ENCODE results near the gene THAP2.
A peak's percentile ranks its signal among the peaks of the same experiment; 100 is the strongest.

THAP2 gene

GRCh38 chr12:71663561-71664410, at the start of gene THAP2, which contains the start of gene ZFC3H1:
Gene THAP2 (plus strand): TSS chr12:71664301. CDS start chr12:71664510, 209 bp downstream.
Gene ZFC3H1 (minus strand): TSS chr12:71663848. CDS start chr12:71663610, 238 bp downstream.
- DNase-seq (ENCODE audit: low read depth, low spot score), result peak; percentile 98

- no peak for DNase-seq (ENCODE audit: low read depth, low spot score)
Measured at GRCh38 chr12:71621938-71622337, 42.2 kb upstream of the THAP2 start.

- no peak for DNase-seq (ENCODE audit: low read depth, low spot score)
Measured at GRCh38 chr12:71625476-71625875, 38.6 kb upstream of the THAP2 start.

GRCh38 chr12:71626098-71626497, 38.0 kb upstream of the THAP2 start:
- no peak for DNase-seq (ENCODE audit: low read depth, low spot score)

- no peak for DNase-seq (ENCODE audit: low read depth, low spot score)
Measured at GRCh38 chr12:71626768-71627167, 37.3 kb upstream of the THAP2 start.

- no peak for DNase-seq (ENCODE audit: low read depth, low spot score)
Measured at GRCh38 chr12:71627438-71628002, 36.6 kb upstream of the THAP2 start.

GRCh38 chr12:71636704-71637115, 27.4 kb upstream of the THAP2 start:
- DNase-seq (ENCODE audit: low read depth, low spot score), result peak; percentile 11

- DNase-seq (ENCODE audit: low read depth, low spot score), result no peak
Measured at GRCh38 chr12:71638499-71638898, 25.6 kb upstream of the THAP2 start.

- DNase-seq (ENCODE audit: low read depth, low spot score), result no peak
Measured at GRCh38 chr12:71639341-71639760, 24.8 kb upstream of the THAP2 start.

GRCh38 chr12:71640316-71640715, 23.8 kb upstream of the THAP2 start:
- DNase-seq (ENCODE audit: low read depth, low spot score), result no peak

GRCh38 chr12:71641390-71641789, 22.7 kb upstream of the THAP2 start:
- DNase-seq (ENCODE audit: low read depth, low spot score), result no peak

GRCh38 chr12:71642264-71642663, 21.8 kb upstream of the THAP2 start:
- DNase-seq (ENCODE audit: low read depth, low spot score), result no peak

- no peak for DNase-seq (ENCODE audit: low read depth, low spot score)
Measured at GRCh38 chr12:71645268-71645667, 18.8 kb upstream of the THAP2 start.

- DNase-seq (ENCODE audit: low read depth, low spot score), result no peak
Measured at GRCh38 chr12:71646512-71646911, 17.6 kb upstream of the THAP2 start.

GRCh38 chr12:71648537-71648936, 15.6 kb upstream of the THAP2 start:
- no peak for DNase-seq (ENCODE audit: low read depth, low spot score)

- no peak for DNase-seq (ENCODE audit: low read depth, low spot score)
Measured at GRCh38 chr12:71649401-71649800, 14.7 kb upstream of the THAP2 start.

GRCh38 chr12:71652656-71653055, 11.4 kb upstream of the THAP2 start:
- no peak for DNase-seq (ENCODE audit: low read depth, low spot score)

- no peak for DNase-seq (ENCODE audit: low read depth, low spot score)
Measured at GRCh38 chr12:71653137-71653536, 11.0 kb upstream of the THAP2 start.

- DNase-seq (ENCODE audit: low read depth, low spot score), result no peak
Measured at GRCh38 chr12:71654200-71654599, 9.9 kb upstream of the THAP2 start.

GRCh38 chr12:71655495-71655894, 8.6 kb upstream of the THAP2 start:
- no peak for DNase-seq (ENCODE audit: low read depth, low spot score)

- no peak for DNase-seq (ENCODE audit: low read depth, low spot score)
Measured at GRCh38 chr12:71655907-71656306, 8.2 kb upstream of the THAP2 start.

- DNase-seq (ENCODE audit: low read depth, low spot score), result no peak
Measured at GRCh38 chr12:71656740-71657139, 7.4 kb upstream of the THAP2 start.

- DNase-seq (ENCODE audit: low read depth, low spot score), result no peak
Measured at GRCh38 chr12:71661977-71662530, 2.0 kb upstream of the THAP2 start.

Data from brain pericyte (primary cell).